T-helper 17 cell (primary cell): ENCODE data around the gene SSUH2. TPM values are rescaled to one million over a fixed set of nuclear protein-coding genes. Genes with fewer than 3 reads are reported as not detected.
A peak's percentile ranks its signal among the peaks of the same experiment; 100 is the strongest.
"Not testable (repeated sequence)": the region's sequence is repeated elsewhere in the genome, so short reads cannot be mapped to it uniquely, and the experiment has no call there.

ENCODE experiments used
- ATAC-seq: fragments of 150-1000 bp; cut with Tn5 transposase; 2 replicates; pipeline ENCODE4 v1.10.0; 2021; ENCODE audit warnings: mild to moderate bottlenecking, moderate library complexity
- DNase-seq, 3 donors: peaks; one replicate each; pipeline versions ENCODE4 v3.0.0 to v3.0.0-alpha.2; 2020 to 2021
- H3K9me3 ChIP-seq: one replicate; pipeline ENCODE4 v1.7.0; 2013; ENCODE audit warnings: low read length, mild to moderate bottlenecking; ENCODE audit not compliant: control insufficient read depth, poor library complexity, severe bottlenecking
- H3K27ac Mint-ChIP-seq: one replicate; pipeline ENCODE4 v1.8.0; 2022; ENCODE audit warnings: mild to moderate bottlenecking, moderate library complexity, mixed read lengths
- H3K27me3 Mint-ChIP-seq: one replicate; pipeline ENCODE4 v1.8.0; 2022; ENCODE audit warnings: mixed read lengths
- H3K36me3 Mint-ChIP-seq: one replicate; pipeline ENCODE4 v1.8.0; 2022; ENCODE audit warnings: low read depth, mixed read lengths
- H3K4me1 Mint-ChIP-seq: one replicate; pipeline ENCODE4 v1.8.0; 2022; ENCODE audit warnings: mild to moderate bottlenecking, mixed read lengths
- H3K4me3 Mint-ChIP-seq: one replicate; pipeline ENCODE4 v1.8.0; 2022; ENCODE audit warnings: mild to moderate bottlenecking, moderate library complexity, mixed read lengths
- total RNA-seq, 4 donors: library from RNA in 2 of 4; stranded (reverse) in 2 of 4; gene quantifications; one replicate each; pipeline ENCODE4 v1.2.3 and lab custom pipeline; 2022 to 2026

The SSUH2 gene
- total RNA-seq, 2 donors from 2014 or later = not detected

- no peak for DNase-seq
- Mint-ChIP-seq H3K27ac (no peak overlapping the region), H3K27me3 (peaks cover 30% of the 10 kb centered on the region), H3K4me1 (no peaks in the 10 kb centered on the region), H3K4me3 (no peak overlapping the region), H3K36me3 (no peaks in the 10 kb centered on the region)
- no peak for ATAC-seq
- H3K9me3 ChIP-seq = no peaks in the 10 kb centered on the region
Measured at GRCh38 chr3:8667463-8668091, 23.0 kb upstream of the SSUH2 start.

- Mint-ChIP-seq H3K36me3 (no peaks in the 10 kb centered on the region), H3K27me3 (peaks cover 37% of the 10 kb centered on the region), H3K4me1 (no peaks in the 10 kb centered on the region), H3K4me3 (no peak overlapping the region), H3K27ac (no peak overlapping the region)
- no peak for ATAC-seq
- no peaks in the 10 kb centered on the region for H3K9me3 ChIP-seq
- DNase-seq = no peak
Measured at GRCh38 chr3:8665407-8665896, 20.9 kb upstream of the SSUH2 start.

- no peak overlapping the region for H3K27ac Mint-ChIP-seq
- no peaks in the 10 kb centered on the region for H3K4me1 Mint-ChIP-seq
- no peak for ATAC-seq
- no peak overlapping the region for H3K4me3 Mint-ChIP-seq
- H3K9me3 ChIP-seq = no peaks in the 10 kb centered on the region
- DNase-seq = peak in 1 of 3 donors; percentile 11
- peaks cover 2% of the 10 kb centered on the region for H3K36me3 Mint-ChIP-seq
- H3K27me3 Mint-ChIP-seq = peaks cover 42% of the 10 kb centered on the region
Measured at GRCh38 chr3:8663177-8664061, 18.8 kb upstream of the SSUH2 start.

GRCh38 chr3:8662594-8662993 is 18.0 kb upstream of the SSUH2 start:
- no peak overlapping the region for H3K27ac Mint-ChIP-seq
- no peaks in the 10 kb centered on the region for H3K9me3 ChIP-seq
- H3K27me3 Mint-ChIP-seq = peaks cover 42% of the 10 kb centered on the region
- no peak overlapping the region for H3K4me3 Mint-ChIP-seq
- peaks cover 2% of the 10 kb centered on the region for H3K36me3 Mint-ChIP-seq
- ATAC-seq = no peak
- no peak for DNase-seq
- no peaks in the 10 kb centered on the region for H3K4me1 Mint-ChIP-seq

GRCh38 chr3:8660175-8661118 is 15.8 kb upstream of the SSUH2 start:
- Mint-ChIP-seq H3K27me3 (peaks cover 44% of the 10 kb centered on the region), H3K27ac (no peak overlapping the region), H3K36me3 (peaks cover 2% of the 10 kb centered on the region), H3K4me3 (no peak overlapping the region), H3K4me1 (no peaks in the 10 kb centered on the region)
- ATAC-seq = no peak
- DNase-seq = no peak
- H3K9me3 ChIP-seq = no peaks in the 10 kb centered on the region

- H3K27ac Mint-ChIP-seq = no peak overlapping the region
- no peaks in the 10 kb centered on the region for H3K4me1 Mint-ChIP-seq
- peaks cover 2% of the 10 kb centered on the region for H3K36me3 Mint-ChIP-seq
- H3K4me3 Mint-ChIP-seq = no peak overlapping the region
- DNase-seq = no peak
- ATAC-seq = no peak
- peaks cover 38% of the 10 kb centered on the region for H3K27me3 Mint-ChIP-seq
- no peaks in the 10 kb centered on the region for H3K9me3 ChIP-seq
Measured at GRCh38 chr3:8659242-8659641, 14.6 kb upstream of the SSUH2 start.

- Mint-ChIP-seq H3K27me3 (peaks cover 31% of the 10 kb centered on the region), H3K4me3 (no peak overlapping the region), H3K4me1 (no peaks in the 10 kb centered on the region), H3K36me3 (peaks cover 2% of the 10 kb centered on the region), H3K27ac (no peak overlapping the region)
- peak; percentile 28 for ATAC-seq
- no peak for DNase-seq
- H3K9me3 ChIP-seq = no peaks in the 10 kb centered on the region
Measured at GRCh38 chr3:8658306-8659212, 14.0 kb upstream of the SSUH2 start.

- Mint-ChIP-seq H3K4me1 (no peaks in the 10 kb centered on the region), H3K27ac (no peak overlapping the region), H3K4me3 (no peak overlapping the region), H3K36me3 (peaks cover 2% of the 10 kb centered on the region), H3K27me3 (peaks cover 33% of the 10 kb centered on the region)
- DNase-seq = no peak
- no peaks in the 10 kb centered on the region for H3K9me3 ChIP-seq
- ATAC-seq = no peak
Measured at GRCh38 chr3:8657804-8658305, 13.3 kb upstream of the SSUH2 start.

GRCh38 chr3:8656240-8656639 is 11.6 kb upstream of the SSUH2 start:
- H3K4me3 Mint-ChIP-seq = no peak overlapping the region
- no peak for DNase-seq
- no peaks in the 10 kb centered on the region for H3K4me1 Mint-ChIP-seq
- H3K36me3 Mint-ChIP-seq = peaks cover 2% of the 10 kb centered on the region
- no peak overlapping the region for H3K27ac Mint-ChIP-seq
- H3K9me3 ChIP-seq = no peaks in the 10 kb centered on the region
- H3K27me3 Mint-ChIP-seq = peaks cover 36% of the 10 kb centered on the region
- no peak for ATAC-seq

- no peaks in the 10 kb centered on the region for H3K9me3 ChIP-seq
- DNase-seq (no peak), ATAC-seq (no peak)
- Mint-ChIP-seq H3K27me3 (peaks cover 36% of the 10 kb centered on the region), H3K36me3 (peaks cover 2% of the 10 kb centered on the region), H3K4me1 (no peaks in the 10 kb centered on the region), H3K4me3 (no peak overlapping the region), H3K27ac (no peak overlapping the region)
Measured at GRCh38 chr3:8655387-8655835, 10.8 kb upstream of the SSUH2 start.

- not testable (repeated sequence) for H3K4me1 Mint-ChIP-seq, H3K9me3 ChIP-seq, H3K4me3 Mint-ChIP-seq, H3K36me3 Mint-ChIP-seq, DNase-seq, ATAC-seq, H3K27ac Mint-ChIP-seq
- peaks cover 35% of the 10 kb centered on the region for H3K27me3 Mint-ChIP-seq
Measured at GRCh38 chr3:8654572-8655329, 10.2 kb upstream of the SSUH2 start.
